Measurements from ENCODE around the gene LEKR1. TPM values are rescaled to one million over a fixed set of nuclear protein-coding genes. Genes with fewer than 3 reads are reported as not detected.
"Not testable (repeated sequence)": the region's sequence is repeated elsewhere in the genome, so short reads cannot be mapped to it uniquely, and the experiment has no call there.

The LEKR1 gene
- total RNA-seq, 2 donors from 2014 or later = 0.20 to 0.70 TPM

GRCh38 chr3:156892701-156893100 is 66.5 kb downstream of the LEKR1 start:
- DNase-seq (ENCODE audit: low spot score) = no peak
- Histone ChIP-seq H3K9me3 (peaks cover 0 to 3% of the 10 kb centered on the region in 2 donors), H3K27ac (no peak overlapping the region), H3K36me3 (no peaks in the 10 kb centered on the region), H3K27me3 (no peaks in the 10 kb centered on the region), H3K4me1 (no peaks in the 10 kb centered on the region), H3K4me3 (no peak overlapping the region)
- TF ChIP-seq, protein P1, sequence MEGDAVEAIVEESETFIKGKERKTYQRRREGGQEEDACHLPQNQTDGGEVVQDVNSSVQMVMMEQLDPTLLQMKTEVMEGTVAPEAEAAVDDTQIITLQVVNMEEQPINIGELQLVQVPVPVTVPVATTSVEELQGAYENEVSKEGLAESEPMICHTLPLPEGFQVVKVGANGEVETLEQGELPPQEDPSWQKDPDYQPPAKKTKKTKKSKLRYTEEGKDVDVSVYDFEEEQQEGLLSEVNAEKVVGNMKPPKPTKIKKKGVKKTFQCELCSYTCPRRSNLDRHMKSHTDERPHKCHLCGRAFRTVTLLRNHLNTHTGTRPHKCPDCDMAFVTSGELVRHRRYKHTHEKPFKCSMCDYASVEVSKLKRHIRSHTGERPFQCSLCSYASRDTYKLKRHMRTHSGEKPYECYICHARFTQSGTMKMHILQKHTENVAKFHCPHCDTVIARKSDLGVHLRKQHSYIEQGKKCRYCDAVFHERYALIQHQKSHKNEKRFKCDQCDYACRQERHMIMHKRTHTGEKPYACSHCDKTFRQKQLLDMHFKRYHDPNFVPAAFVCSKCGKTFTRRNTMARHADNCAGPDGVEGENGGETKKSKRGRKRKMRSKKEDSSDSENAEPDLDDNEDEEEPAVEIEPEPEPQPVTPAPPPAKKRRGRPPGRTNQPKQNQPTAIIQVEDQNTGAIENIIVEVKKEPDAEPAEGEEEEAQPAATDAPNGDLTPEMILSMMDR (IDR thresholded peaks at IDR 0.05) = no peak

DNA sequence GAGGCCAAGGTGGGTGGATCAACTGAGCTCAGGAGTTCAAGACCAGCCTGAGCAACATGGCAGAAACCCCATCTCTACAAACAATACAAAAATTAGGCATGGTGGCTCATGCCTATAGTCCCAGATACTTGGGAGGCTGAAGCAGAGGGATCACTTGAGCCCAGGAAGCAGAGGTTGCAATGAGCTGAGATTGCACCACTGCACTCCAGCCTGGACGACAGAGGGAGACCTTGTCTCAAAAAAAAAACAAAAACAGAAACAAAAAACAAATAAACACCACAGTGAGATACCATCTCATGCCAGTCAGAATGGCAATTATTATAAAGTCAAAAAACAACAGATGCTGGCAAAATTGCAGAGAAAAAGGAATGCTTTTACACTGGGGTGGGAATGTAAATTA is 69.2 kb downstream of the LEKR1 start:
- H3K27ac ChIP-seq; H3K9me3 ChIP-seq; H3K36me3 ChIP-seq; H3K27me3 ChIP-seq; H3K4me3 ChIP-seq; DNase-seq (ENCODE audit: low spot score); H3K4me1 ChIP-seq: not testable (repeated sequence)

GRCh38 chr3:156897851-156898250 is 71.7 kb downstream of the LEKR1 start:
- H3K4me1 ChIP-seq; H3K27ac ChIP-seq; H3K27me3 ChIP-seq; DNase-seq (ENCODE audit: low spot score); H3K9me3 ChIP-seq; H3K36me3 ChIP-seq; H3K4me3 ChIP-seq: not testable (repeated sequence)

DNA sequence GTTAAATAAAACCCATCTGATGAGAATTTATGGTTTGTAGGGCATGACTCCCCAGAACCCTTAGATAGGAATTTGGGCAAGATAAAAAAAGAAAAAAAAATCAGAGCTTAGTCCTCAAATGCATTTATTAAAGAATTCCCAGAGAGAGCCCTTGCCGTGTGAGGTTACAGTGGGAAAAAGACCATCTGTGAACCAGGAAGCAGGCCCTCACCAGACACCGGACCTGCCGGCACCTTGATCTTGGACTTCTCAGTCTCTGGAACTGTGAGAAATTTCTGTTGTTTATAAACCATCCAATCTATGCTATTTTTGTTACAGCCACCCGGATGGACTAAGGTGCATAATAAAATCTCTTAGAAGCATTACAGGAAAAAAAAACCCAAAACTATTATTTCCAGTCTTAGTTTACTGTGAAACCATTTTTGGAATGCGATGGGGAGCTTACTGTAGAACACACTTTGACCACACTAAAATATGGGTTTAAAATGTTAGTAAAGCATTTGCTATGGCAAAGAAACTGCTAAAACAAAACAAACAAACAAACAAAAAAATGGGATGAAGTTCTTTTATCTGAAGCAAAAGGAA is 72.2 kb downstream of the LEKR1 start:
- no peak for DNase-seq (ENCODE audit: low spot score)
- no peak overlapping the region for H3K27ac ChIP-seq
- TF ChIP-seq, protein P1 (IDR thresholded peaks at IDR 0.05) = no peak
- no peaks in the 10 kb centered on the region for H3K36me3 ChIP-seq
- H3K4me1 ChIP-seq = no peaks in the 10 kb centered on the region
- H3K27me3 ChIP-seq = no peaks in the 10 kb centered on the region
- H3K4me3 ChIP-seq = no peak overlapping the region
- peaks cover 0 to 3% of the 10 kb centered on the region in 2 donors for H3K9me3 ChIP-seq

- Histone ChIP-seq H3K27ac (no peak overlapping the region), H3K27me3 (no peaks in the 10 kb centered on the region), H3K36me3 (no peaks in the 10 kb centered on the region), H3K9me3 (no peaks in the 10 kb centered on the region), H3K4me1 (no peaks in the 10 kb centered on the region), H3K4me3 (no peak overlapping the region)
- TF ChIP-seq, protein P1 (IDR thresholded peaks at IDR 0.05) = no peak
- no peak for DNase-seq (ENCODE audit: low spot score)
Measured at GRCh38 chr3:156899951-156900350, 73.8 kb downstream of the LEKR1 start.

- Histone ChIP-seq H3K9me3 (no peaks in the 10 kb centered on the region), H3K36me3 (no peaks in the 10 kb centered on the region), H3K27ac (no peak overlapping the region), H3K4me3 (no peak overlapping the region), H3K4me1 (no peaks in the 10 kb centered on the region), H3K27me3 (no peaks in the 10 kb centered on the region)
- TF ChIP-seq, protein P1 (IDR thresholded peaks at IDR 0.05) = no peak
- DNase-seq (ENCODE audit: low spot score) = no peak
Measured at GRCh38 chr3:156902916-156903315, 76.8 kb downstream of the LEKR1 start.

GRCh38 chr3:156906275-156906674 is 80.1 kb downstream of the LEKR1 start:
- Histone ChIP-seq H3K27me3 (no peaks in the 10 kb centered on the region), H3K4me1 (no peaks in the 10 kb centered on the region), H3K9me3 (no peaks in the 10 kb centered on the region), H3K4me3 (no peak overlapping the region), H3K36me3 (no peaks in the 10 kb centered on the region), H3K27ac (no peak overlapping the region)
- DNase-seq (ENCODE audit: low spot score) = no peak
- TF ChIP-seq, protein P1 (IDR thresholded peaks at IDR 0.05) = no peak

Data from right atrium auricular region (tissue), 2 donors.